Activated CD4-positive, alpha-beta memory T cell treated with anti-CD3 and anti-CD28 coated beads for 36 hours (primary cell): ENCODE data around the gene CASKIN2. TPM values are rescaled to one million over a fixed set of nuclear protein-coding genes. Genes with fewer than 3 reads are reported as not detected.

ENCODE experiments used
- CTCF ChIA-PET: fragments of 350-600 bp; sonication (Branson Sonifier 250); formaldehyde crosslinking; loops from one replicate; lab custom pipeline; 2021; ENCODE audit warnings: antibody characterized with exemption, inconsistent platforms; lab: Charles Lee
- POLR2A ChIA-PET: fragments of 350-600 bp; sonication (Branson Sonifier 250); formaldehyde crosslinking; loops from one replicate; lab custom pipeline; 2021; ENCODE audit warnings: antibody characterized with exemption; lab: Charles Lee
- DNase-seq: peaks from one replicate; pipeline ENCODE4 v3.0.0-alpha.2; 2020
- H3K27ac Mint-ChIP-seq: one replicate; pipeline ENCODE4 v1.8.0; 2021; ENCODE audit warnings: mixed read lengths
- H3K27me3 Mint-ChIP-seq: one replicate; pipeline ENCODE4 v1.8.0; 2021; ENCODE audit warnings: mixed read lengths
- H3K36me3 Mint-ChIP-seq: one replicate; pipeline ENCODE4 v1.8.0; 2021; ENCODE audit warnings: mixed read lengths
- H3K4me1 Mint-ChIP-seq: one replicate; pipeline ENCODE4 v1.8.0; 2021; ENCODE audit warnings: low read depth, mixed read lengths
- H3K4me3 Mint-ChIP-seq: one replicate; pipeline ENCODE4 v1.8.0; 2021; ENCODE audit warnings: mild to moderate bottlenecking, mixed read lengths
- H3K9me3 Mint-ChIP-seq: one replicate; pipeline ENCODE4 v1.8.0; 2021; ENCODE audit warnings: mixed read lengths
- intact Hi-C: fragments of 100-400 bp; cut with micrococcal nuclease; formaldehyde crosslinking; loops from one replicate; pipeline ENCODE4 v1.15.1; 2023
- total RNA-seq, 2 experiments: library from RNA; stranded (reverse); gene quantifications; one replicate each; pipeline ENCODE4 v1.2.3, GENCODE V29; 2021

The CASKIN2 gene
- total RNA-seq, 2 experiments from 2014 or later = 4.7 to 5.3 TPM

- no peak overlapping the region for H3K4me3 Mint-ChIP-seq
- H3K27me3 Mint-ChIP-seq = no peaks in the 10 kb centered on the region
- no peak overlapping the region for H3K27ac Mint-ChIP-seq
- ChIA-PET POLR2A (interaction anchor here (0.5 kb wide), 1 partner anchor 125 kb away, joined by 3 read pairs; no protein-coding TSS in a partner anchor), CTCF (no interaction called here)
- DNase-seq = no peak
- no peaks in the 10 kb centered on the region for H3K4me1 Mint-ChIP-seq
- intact Hi-C loops = no loop called here
- H3K36me3 Mint-ChIP-seq = peaks cover 7% of the 10 kb centered on the region
- no peaks in the 10 kb centered on the region for H3K9me3 Mint-ChIP-seq
Measured at GRCh38 chr17:75476752-75477489, 38.4 kb downstream of the CASKIN2 start.

- Mint-ChIP-seq H3K4me3 (no peak overlapping the region), H3K27me3 (no peaks in the 10 kb centered on the region), H3K4me1 (no peaks in the 10 kb centered on the region), H3K27ac (no peak overlapping the region), H3K36me3 (peaks cover 7% of the 10 kb centered on the region), H3K9me3 (no peaks in the 10 kb centered on the region)
- intact Hi-C loops = no loop called here
- POLR2A ChIA-PET = interaction anchor here (0.5 kb wide), 1 partner anchor 125 kb away, joined by 3 read pairs; no protein-coding TSS in a partner anchor
- CTCF ChIA-PET = no interaction called here
- no peak for DNase-seq
Measured at GRCh38 chr17:75476271-75476671, 39.1 kb downstream of the CASKIN2 start.

GRCh38 chr17:75475851-75476250 is 39.5 kb downstream of the CASKIN2 start:
- H3K4me3 Mint-ChIP-seq = no peak overlapping the region
- CTCF ChIA-PET = interaction anchor here (1.1 kb wide), 1 partner anchor 278 kb away, joined by 3 read pairs; no protein-coding TSS in a partner anchor
- no peaks in the 10 kb centered on the region for H3K4me1 Mint-ChIP-seq
- peaks cover 7% of the 10 kb centered on the region for H3K36me3 Mint-ChIP-seq
- H3K9me3 Mint-ChIP-seq = no peaks in the 10 kb centered on the region
- POLR2A ChIA-PET = no interaction called here
- no peak overlapping the region for H3K27ac Mint-ChIP-seq
- H3K27me3 Mint-ChIP-seq = no peaks in the 10 kb centered on the region
- DNase-seq = no peak
- intact Hi-C loops = no loop called here

GRCh38 chr17:75475144-75475835 is 40.0 kb downstream of the CASKIN2 start:
- POLR2A ChIA-PET = interaction anchor here (1.6 kb wide), 1 partner anchor 19 kb away, joined by 7 read pairs; the partner anchor contains the start of gene TMEM94
- H3K27ac Mint-ChIP-seq = no peak overlapping the region
- H3K36me3 Mint-ChIP-seq = peaks cover 7% of the 10 kb centered on the region
- H3K9me3 Mint-ChIP-seq = no peaks in the 10 kb centered on the region
- no peak overlapping the region for H3K4me3 Mint-ChIP-seq
- no peaks in the 10 kb centered on the region for H3K27me3 Mint-ChIP-seq
- CTCF ChIA-PET = interaction anchor here (1.1 kb wide), 1 partner anchor 278 kb away, joined by 3 read pairs; no protein-coding TSS in a partner anchor
- intact Hi-C loops = no loop called here
- H3K4me1 Mint-ChIP-seq = no peaks in the 10 kb centered on the region
- no peak for DNase-seq

- Mint-ChIP-seq H3K4me3 (no peak overlapping the region), H3K27me3 (no peaks in the 10 kb centered on the region), H3K36me3 (peaks cover 7% of the 10 kb centered on the region), H3K4me1 (no peaks in the 10 kb centered on the region), H3K9me3 (no peaks in the 10 kb centered on the region), H3K27ac (no peak overlapping the region)
- CTCF ChIA-PET = interaction anchor here (0.6 to 1.1 kb wide), 2 partner anchors 158 to 279 kb away, joined by 3 read pairs; partner anchors contain the start of gene SMIM5
- intact Hi-C loops = no loop called here
- POLR2A ChIA-PET = interaction anchor here (1.6 kb wide), 1 partner anchor 18 kb away, joined by 7 read pairs; the partner anchor contains the start of gene TMEM94
- DNase-seq = no peak
Measured at GRCh38 chr17:75474736-75475135, 40.6 kb downstream of the CASKIN2 start.

- ChIA-PET CTCF (no interaction called here), POLR2A (no interaction called here)
- DNase-seq = no peak
- intact Hi-C loops = no loop called here
- Mint-ChIP-seq H3K27me3 (no peaks in the 10 kb centered on the region), H3K4me1 (no peaks in the 10 kb centered on the region), H3K27ac (no peak overlapping the region), H3K4me3 (no peak overlapping the region), H3K9me3 (no peaks in the 10 kb centered on the region), H3K36me3 (peaks cover 7% of the 10 kb centered on the region)
Measured at GRCh38 chr17:75473246-75473645, 42.1 kb downstream of the CASKIN2 start.

- no peak for DNase-seq
Measured at GRCh38 chr17:75472119-75472518, 43.2 kb downstream of the CASKIN2 start.

GRCh38 chr17:75471207-75471606 is 44.1 kb downstream of the CASKIN2 start:
- no peaks in the 10 kb centered on the region for H3K4me1 Mint-ChIP-seq
- DNase-seq = no peak
- H3K27me3 Mint-ChIP-seq = no peaks in the 10 kb centered on the region
- POLR2A ChIA-PET = no interaction called here
- intact Hi-C loops = no loop called here
- no peak overlapping the region for H3K4me3 Mint-ChIP-seq
- H3K36me3 Mint-ChIP-seq = peaks cover 7% of the 10 kb centered on the region
- no peaks in the 10 kb centered on the region for H3K9me3 Mint-ChIP-seq
- H3K27ac Mint-ChIP-seq = no peak overlapping the region
- CTCF ChIA-PET = no interaction called here

More at GRCh38 chr17:75472119-75472518, 43.2 kb downstream of the CASKIN2 start:
- POLR2A ChIA-PET = no interaction called here
- Mint-ChIP-seq H3K36me3 (peaks cover 7% of the 10 kb centered on the region), H3K27me3 (no peaks in the 10 kb centered on the region), H3K4me3 (no peak overlapping the region), H3K27ac (no peak overlapping the region), H3K9me3 (no peaks in the 10 kb centered on the region), H3K4me1 (no peaks in the 10 kb centered on the region)
- intact Hi-C loops = no loop called here
- CTCF ChIA-PET = no interaction called here

GRCh38 chr17:75468779-75469373 is 46.5 kb downstream of the CASKIN2 start:
- H3K27ac Mint-ChIP-seq = no peak overlapping the region
- CTCF ChIA-PET = no interaction called here
- H3K9me3 Mint-ChIP-seq = no peaks in the 10 kb centered on the region
- no peak for DNase-seq
- H3K27me3 Mint-ChIP-seq = no peaks in the 10 kb centered on the region
- H3K4me3 Mint-ChIP-seq = no peak overlapping the region
- peaks cover 7% of the 10 kb centered on the region for H3K36me3 Mint-ChIP-seq
- no peaks in the 10 kb centered on the region for H3K4me1 Mint-ChIP-seq
- POLR2A ChIA-PET = no interaction called here
- intact Hi-C loops = no loop called here

- DNase-seq = no peak
- Mint-ChIP-seq H3K27me3 (no peaks in the 10 kb centered on the region), H3K4me3 (no peak overlapping the region), H3K36me3 (peaks cover 7% of the 10 kb centered on the region), H3K4me1 (peaks cover under 1% of the 10 kb centered on the region), H3K9me3 (no peaks in the 10 kb centered on the region), H3K27ac (no peak overlapping the region)
- POLR2A ChIA-PET = no interaction called here
- intact Hi-C loops = no loop called here
- CTCF ChIA-PET = no interaction called here
Measured at GRCh38 chr17:75468291-75468754, 47.0 kb downstream of the CASKIN2 start.

- intact Hi-C loops = no loop called here
- ChIA-PET POLR2A (no interaction called here), CTCF (no interaction called here)
- H3K4me3 Mint-ChIP-seq = no peak overlapping the region
- no peak for DNase-seq
- H3K36me3 Mint-ChIP-seq = no peaks in the 10 kb centered on the region
- H3K4me1 Mint-ChIP-seq = peaks cover 2% of the 10 kb centered on the region
- no peaks in the 10 kb centered on the region for H3K9me3 Mint-ChIP-seq
- H3K27ac Mint-ChIP-seq = no peak overlapping the region
- no peaks in the 10 kb centered on the region for H3K27me3 Mint-ChIP-seq
Measured at GRCh38 chr17:75465039-75465438, 50.3 kb downstream of the CASKIN2 start.

- DNase-seq = no peak
- ChIA-PET CTCF (no interaction called here), POLR2A (no interaction called here)
- no peak overlapping the region for H3K27ac Mint-ChIP-seq
- peaks cover 9% of the 10 kb centered on the region for H3K4me1 Mint-ChIP-seq
- H3K36me3 Mint-ChIP-seq = no peaks in the 10 kb centered on the region
- intact Hi-C loops = no loop called here
- no peaks in the 10 kb centered on the region for H3K9me3 Mint-ChIP-seq
- no peak overlapping the region for H3K4me3 Mint-ChIP-seq
- H3K27me3 Mint-ChIP-seq = no peaks in the 10 kb centered on the region
Measured at GRCh38 chr17:75463603-75464002, 51.7 kb downstream of the CASKIN2 start.
